Measurements from ENCODE around the gene CPXM2.

Gene CPXM2

GRCh38 chr10:123729523-123729922 lies 162.1 kb downstream of the CPXM2 start:
- DNase-seq = no peak

GRCh38 chr10:123726836-123727235 lies 164.8 kb downstream of the CPXM2 start:
- DNase-seq = no peak

DNA sequence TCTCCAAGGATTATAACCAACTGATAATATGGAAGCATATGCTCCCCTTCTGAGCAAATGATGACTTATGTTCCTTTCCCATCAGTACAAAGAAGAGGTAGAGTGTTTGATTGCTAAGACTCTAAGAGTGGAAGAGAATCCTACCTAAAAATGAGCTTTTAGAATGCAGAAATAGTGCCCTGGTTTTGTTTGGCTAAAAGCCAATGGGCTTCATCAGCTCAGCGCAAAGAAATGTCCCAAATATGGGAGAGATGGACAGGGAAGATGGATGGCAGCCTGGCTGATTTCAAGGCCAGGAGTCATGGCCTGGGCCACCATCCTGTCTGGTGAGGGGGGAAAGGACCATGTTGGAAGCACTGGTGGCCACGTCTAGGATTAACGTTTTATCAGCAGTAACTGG lies 165.2 kb downstream of the CPXM2 start:
- DNase-seq = no peak

DNA sequence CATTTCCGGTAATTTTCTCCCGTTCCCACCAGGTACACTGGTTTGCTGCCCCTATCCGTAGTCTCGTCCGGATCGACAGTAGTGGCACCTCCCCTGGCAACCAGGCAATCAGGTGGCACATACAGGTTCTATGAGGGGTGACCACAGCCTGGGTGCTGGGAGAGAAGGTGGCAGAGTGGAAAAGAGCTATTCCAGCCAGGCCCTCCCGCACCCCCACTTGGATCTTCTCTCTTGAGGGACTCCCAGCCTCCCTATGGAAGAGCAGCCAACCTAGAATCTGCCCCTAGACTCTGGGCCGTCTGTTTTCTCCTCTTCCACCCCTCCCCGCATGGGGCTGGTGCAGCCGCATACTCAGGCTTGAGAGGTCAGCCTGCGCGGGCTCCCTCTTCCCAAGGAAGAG lies 166.9 kb downstream of the CPXM2 start:
- no peak for DNase-seq

DNA sequence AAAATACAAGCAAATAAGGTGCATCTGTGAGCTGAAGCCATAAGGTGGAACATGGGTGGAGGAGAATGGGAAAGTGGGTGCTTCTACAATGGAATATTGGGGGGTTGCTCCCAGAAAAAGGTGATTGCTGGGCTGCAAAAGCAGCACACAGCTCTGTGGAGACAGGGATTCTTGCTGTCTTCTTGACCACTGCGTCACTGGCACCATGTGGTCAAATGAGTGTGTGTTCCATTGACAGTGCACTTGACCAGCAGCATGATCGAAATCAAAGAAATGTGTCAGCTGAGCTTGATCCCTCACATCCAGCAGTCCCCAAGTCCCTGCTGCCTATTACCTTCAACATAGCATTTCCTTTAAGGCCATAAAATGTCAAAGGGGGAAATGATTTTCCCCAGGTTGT lies 169.3 kb downstream of the CPXM2 start:
- no peak for DNase-seq

DNA sequence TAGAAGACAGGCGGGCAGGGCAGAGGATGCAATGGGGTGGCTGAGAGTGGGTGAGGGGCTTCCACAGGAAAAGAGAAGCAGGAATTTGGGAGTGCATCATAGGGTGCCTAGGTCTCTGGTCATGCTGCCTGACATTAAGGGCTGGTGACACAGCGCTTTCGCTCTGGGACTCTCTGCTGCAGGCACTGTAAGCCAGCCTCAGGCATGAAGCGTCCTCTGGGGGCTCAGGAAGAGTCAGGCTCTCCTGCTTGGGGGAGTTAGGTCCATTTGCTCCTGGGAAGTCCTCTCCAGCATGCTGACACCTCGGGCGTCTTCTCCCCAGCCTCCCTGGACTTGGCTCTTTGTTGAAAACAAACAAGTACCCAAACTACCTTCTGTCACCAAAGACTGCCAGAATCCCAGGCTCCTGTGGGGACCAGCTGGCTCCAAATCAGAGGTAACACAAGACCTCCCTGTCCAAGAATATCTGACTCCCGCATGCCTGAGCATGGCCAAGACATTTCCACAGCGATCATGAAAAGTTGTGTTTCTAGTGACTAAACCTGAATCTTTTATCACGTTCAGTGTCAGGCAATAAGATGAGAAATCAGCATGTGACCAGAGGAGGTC lies 170.1 kb downstream of the CPXM2 start:
- DNase-seq = no peak

GRCh38 chr10:123720536-123720935 lies 171.1 kb downstream of the CPXM2 start:
- DNase-seq = no peak

- no peak for DNase-seq
Observed at GRCh38 chr10:123718544-123719060, 173.0 kb downstream of the CPXM2 start.

DNA sequence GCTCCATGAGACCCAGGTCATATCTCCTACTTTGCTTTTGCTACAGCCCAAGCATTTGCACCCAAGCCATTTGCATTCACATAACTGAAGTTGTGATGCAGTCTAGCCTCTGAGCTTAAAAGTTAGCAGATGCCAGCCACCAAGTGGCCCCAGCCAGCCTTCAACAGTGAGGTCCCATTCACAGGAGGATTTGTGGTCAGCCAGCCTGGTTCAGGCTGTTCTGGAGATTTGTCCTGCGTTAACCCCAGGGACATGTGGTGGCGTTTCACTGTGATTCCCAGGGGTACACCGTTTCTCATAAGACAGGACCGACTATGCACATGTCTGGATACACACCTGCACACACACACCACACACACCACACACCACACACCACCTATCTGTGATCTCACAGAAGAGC lies 174.3 kb downstream of the CPXM2 start:
- no peak for DNase-seq

DNA sequence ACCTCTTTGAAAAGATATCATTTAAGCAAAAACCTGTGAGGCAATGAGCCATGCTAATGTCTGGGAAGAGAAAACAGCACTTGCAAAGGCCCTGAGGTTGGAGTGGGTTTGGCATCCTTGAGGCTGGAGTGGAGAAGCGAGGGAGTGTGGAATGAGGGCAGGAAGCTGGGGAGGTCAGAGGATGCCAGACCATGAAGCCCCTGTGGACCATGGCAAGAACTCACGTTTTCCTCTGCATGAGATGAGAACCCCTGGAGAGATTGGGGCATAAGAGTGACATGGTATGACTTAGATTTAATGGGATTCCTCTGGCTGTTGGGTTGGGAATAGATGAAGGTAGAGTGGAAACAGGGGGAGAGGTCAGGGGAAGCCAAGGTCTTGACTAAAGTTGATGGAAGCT lies 176.1 kb downstream of the CPXM2 start:
- no peak for DNase-seq

DNA sequence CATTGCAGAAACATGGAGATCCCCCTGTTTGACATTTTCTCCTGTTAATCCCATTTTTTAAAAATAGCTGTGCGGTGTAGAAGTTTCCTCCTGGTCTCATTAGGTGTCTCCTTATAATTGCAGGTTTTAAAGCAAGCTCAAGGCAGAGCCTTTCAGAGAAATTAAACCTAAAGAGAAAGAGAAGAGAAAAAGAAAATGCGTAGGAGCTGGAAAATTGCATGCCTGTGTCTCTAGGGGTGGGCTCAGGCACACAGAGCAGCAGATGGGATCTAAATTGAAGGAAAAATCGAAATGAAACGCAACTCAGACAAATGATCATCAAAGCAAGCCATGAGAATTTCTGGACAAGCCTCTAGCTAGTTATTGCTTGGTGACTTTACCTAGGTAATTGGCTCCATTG lies 185.4 kb downstream of the CPXM2 start:
- DNase-seq = no peak

DNA sequence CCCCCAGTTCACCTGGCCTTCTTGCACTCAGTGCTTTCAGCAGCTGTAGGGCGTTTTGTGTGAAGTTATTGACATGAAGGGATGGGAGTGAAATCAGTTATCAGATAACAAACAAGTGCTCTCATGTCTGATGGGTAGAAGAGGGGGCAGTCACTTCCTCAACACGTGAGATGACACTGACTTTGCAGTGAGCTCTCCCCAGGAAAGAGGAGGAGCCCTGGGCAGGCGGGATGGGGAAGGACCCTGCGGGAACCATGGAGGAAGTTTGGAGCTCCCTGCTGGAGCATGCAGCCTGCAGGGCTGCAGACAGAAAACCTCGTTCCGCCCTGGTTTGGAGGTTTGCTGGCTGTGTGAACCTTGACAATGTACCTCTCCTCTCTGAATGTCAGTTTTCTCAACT lies 186.8 kb downstream of the CPXM2 start:
- DNase-seq = no peak

- DNase-seq = no peak
Observed at GRCh38 chr10:123704076-123704475, 187.5 kb downstream of the CPXM2 start.

GRCh38 chr10:123703195-123703790 lies 188.3 kb downstream of the CPXM2 start:
- DNase-seq = no peak
